Uterus (tissue), 2 donors: Measurements from ENCODE around the gene WDR77.

Experiments used
- POLR2A ChIP-seq, 2 donors: fragments of 450-650 bp; IDR thresholded peaks; one replicate each; pipeline ENCODE4 v1.6.1; 2016; ENCODE audit warnings: antibody characterized with exemption in 2 of 2, mild to moderate bottlenecking in 1 of 2, moderate library complexity in 1 of 2
- TF ChIP-seq, protein P1 (sequence below), 4 experiments: fragments of 200-600 bp in 2 of 4; fragments of 450-650 bp in 2 of 4; sonication (generic) in 2 of 4; IDR thresholded peaks; one replicate each; pipeline ENCODE4 v1.5.1; 2016 to 2019; ENCODE audit warnings: antibody characterized with exemption in 4 of 4, mild to moderate bottlenecking in 2 of 4, moderate library complexity in 1 of 4

DNA sequence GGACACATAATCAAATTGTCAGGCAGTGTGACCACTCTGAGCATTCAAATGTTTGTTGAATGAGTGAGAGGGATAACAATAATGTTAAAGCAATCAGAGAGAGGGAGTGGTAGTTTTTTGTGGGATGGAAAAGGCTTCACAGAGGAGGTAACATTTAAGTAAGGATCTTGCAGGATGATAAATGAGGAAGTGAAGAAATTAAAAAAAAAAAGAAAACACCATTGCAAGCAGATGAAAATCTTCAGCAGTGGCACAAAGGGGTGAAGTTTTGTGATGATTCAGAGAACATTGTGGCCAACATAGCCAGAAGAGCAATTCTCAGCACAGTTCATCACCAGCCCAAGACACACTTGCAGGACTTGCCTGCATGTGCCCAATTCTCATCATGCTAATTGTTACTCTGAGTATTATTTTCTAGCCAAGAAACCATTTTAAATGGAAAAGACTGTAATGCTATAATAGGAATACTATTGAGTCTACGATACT is 56.6 kb downstream of the WDR77 start:
- TF ChIP-seq, protein P1, sequence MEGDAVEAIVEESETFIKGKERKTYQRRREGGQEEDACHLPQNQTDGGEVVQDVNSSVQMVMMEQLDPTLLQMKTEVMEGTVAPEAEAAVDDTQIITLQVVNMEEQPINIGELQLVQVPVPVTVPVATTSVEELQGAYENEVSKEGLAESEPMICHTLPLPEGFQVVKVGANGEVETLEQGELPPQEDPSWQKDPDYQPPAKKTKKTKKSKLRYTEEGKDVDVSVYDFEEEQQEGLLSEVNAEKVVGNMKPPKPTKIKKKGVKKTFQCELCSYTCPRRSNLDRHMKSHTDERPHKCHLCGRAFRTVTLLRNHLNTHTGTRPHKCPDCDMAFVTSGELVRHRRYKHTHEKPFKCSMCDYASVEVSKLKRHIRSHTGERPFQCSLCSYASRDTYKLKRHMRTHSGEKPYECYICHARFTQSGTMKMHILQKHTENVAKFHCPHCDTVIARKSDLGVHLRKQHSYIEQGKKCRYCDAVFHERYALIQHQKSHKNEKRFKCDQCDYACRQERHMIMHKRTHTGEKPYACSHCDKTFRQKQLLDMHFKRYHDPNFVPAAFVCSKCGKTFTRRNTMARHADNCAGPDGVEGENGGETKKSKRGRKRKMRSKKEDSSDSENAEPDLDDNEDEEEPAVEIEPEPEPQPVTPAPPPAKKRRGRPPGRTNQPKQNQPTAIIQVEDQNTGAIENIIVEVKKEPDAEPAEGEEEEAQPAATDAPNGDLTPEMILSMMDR (IDR thresholded peaks at IDR 0.05) = no peak
- no peak for TF ChIP-seq POLR2A (IDR thresholded peaks at IDR 0.05)
